Loucy (cell line): ENCODE results near the gene FAM124A.

ENCODE experiments used
- CTCF ChIP-seq: fragments of 200-600 bp; sonication (generic); conservative IDR thresholded peaks from 2 replicates; pipeline ENCODE4 v1.5.1; 2014; ENCODE audit warnings: mild to moderate bottlenecking, antibody characterized with exemption, low read length
- EZH2phosphoT487 ChIP-seq: fragments of 200-600 bp; IDR thresholded peaks from 2 replicates; pipeline ENCODE4 v1.6.1; 2018; ENCODE audit warnings: antibody characterized with exemption, mild to moderate bottlenecking, moderate library complexity, borderline replicate concordance

DNA sequence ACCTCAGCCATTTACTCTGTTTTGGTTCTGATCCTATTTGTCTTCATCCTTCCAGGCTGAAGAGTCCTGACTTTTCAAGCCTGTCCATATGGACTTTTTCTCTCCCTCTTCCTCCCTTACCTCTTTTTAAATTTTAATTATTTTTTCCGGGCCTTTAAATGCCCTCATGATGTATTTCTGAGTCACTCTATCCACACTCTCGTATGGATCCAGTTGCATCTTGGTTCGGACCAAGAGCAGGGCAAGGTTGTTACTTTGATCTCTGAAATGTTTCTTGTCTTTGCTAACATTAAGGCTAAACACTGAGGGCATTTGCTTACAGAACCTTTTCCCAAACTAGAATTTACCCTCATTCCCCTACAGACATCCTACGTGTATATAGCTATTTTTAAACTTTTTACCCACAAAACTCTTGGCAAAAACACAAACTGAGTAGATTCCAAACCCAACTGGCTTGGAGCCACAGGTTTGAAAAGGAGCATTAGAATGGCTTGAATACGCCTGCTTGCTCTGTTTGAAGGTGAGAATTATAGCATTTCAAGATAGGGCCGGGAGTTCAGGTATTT is 69.9 kb downstream of the FAM124A start:
- TF ChIP-seq CTCF (no peak), EZH2phosphoT487 (no peak)
